HuH-7.5 (cell line): ENCODE results near the gene WDR64.
A peak's percentile ranks its signal among the peaks of the same experiment; 100 is the strongest.

Experiments
- DNase-seq: peaks from one replicate; pipeline ENCODE4 v3.0.0; 2011; ENCODE audit warnings: low spot score

Gene WDR64

GRCh38 chr1:241631674-241632073, 20.4 kb upstream of the WDR64 start:
- DNase-seq = no peak

- no peak for DNase-seq
Observed at GRCh38 chr1:241632987-241633386, 19.1 kb upstream of the WDR64 start.

DNA sequence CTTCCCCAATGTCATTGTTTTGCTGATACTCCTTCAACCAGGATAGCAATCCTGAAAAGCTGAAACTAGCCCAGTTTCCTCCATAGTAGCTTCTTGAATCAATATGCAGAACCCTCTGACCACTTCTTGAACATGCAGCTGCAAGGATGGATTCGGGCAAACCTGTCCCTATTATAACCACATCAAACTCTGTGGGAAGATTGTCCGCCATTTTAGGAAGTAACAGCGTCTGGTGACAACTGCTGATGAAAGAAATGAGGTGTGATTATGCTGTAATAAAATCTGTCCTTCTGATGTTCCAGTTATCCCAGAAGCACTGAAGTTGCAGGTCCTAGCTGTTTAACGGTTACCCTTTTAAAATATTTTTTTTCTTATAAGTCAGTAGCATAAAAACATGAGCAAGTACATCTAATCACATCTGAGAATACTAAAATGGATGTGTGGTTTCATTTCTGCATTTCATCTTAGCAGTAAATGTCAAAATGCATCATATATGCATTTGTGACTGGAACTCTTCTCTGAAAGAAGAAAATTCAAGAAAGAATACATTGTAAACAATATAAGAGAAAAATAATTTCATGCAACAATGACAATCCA, 16.4 kb upstream of the WDR64 start:
- no peak for DNase-seq

- no peak for DNase-seq
Observed at GRCh38 chr1:241636291-241636690, 15.8 kb upstream of the WDR64 start.

DNA sequence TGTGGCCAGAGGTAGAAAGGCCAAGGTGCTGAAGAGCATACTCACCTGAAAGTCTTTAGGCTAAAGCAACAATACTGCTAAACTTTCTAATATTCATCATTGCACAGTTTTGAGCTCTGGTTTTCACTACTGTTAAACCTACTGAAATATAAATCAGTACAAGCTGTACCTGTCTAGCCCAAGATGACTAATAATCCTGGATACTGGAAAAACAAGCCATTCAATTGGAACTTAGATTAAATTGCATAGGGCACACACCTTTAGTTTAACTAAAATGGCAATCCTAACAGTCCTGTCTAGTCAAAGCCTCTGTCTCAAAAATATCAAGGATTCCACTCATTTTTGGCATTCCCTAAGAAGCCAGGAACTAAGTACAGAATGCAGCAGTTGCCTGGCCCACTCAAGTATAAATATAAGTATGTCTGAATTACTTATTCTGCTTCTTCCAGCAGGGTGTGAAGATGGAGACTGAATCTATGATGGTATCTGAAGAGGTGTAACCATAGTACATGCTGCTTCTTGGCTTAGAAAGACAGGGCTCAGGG, 15.0 kb upstream of the WDR64 start:
- no peak for DNase-seq

- no peak for DNase-seq
Observed at GRCh38 chr1:241637604-241638003, 14.5 kb upstream of the WDR64 start.

GRCh38 chr1:241638099-241638682, 13.9 kb upstream of the WDR64 start:
- no peak for DNase-seq

- no peak for DNase-seq
Observed at GRCh38 chr1:241638909-241639622, 13.0 kb upstream of the WDR64 start.

DNA sequence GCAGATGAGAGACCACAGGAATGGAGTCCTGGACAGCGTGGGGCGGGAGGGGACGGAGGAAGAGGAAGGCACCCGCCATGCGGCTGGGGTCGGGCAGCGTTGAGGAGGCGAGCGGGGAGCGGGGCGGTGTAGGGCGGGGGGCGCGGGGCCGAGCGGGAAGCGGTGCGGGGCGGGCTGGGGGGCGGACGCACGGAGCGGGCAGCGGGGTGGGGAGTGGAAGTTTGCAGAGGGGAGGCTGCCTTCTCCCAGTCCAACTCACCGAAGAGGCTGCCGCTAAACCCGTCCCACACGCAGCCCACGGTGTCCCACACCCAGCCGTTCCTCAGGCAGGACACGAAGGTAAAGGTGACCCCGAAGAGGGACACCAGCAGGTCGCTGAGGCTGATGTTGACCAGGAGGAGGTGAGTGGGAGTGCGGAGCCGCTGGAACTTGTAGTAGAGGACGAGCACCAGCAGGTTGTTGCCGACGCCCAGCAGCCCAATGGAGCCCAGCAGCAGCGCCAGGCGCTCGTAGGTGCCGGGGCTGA, 12.4 kb upstream of the WDR64 start:
- DNase-seq = peak; percentile 47

- DNase-seq = peak; percentile 78
Observed at GRCh38 chr1:241640149-241640866, 11.8 kb upstream of the WDR64 start, which contains the start of the genes CHML and OPN3. Gene CHML, minus strand, starts transcription at chr1:241640369. Its CDS starts 4,603 bp downstream, at chr1:241635766. Gene OPN3, minus strand, starts transcription at chr1:241640369. Its CDS starts 115 bp downstream, at chr1:241640254.

- DNase-seq = peak; percentile 44
Observed at GRCh38 chr1:241640867-241641622, 11.0 kb upstream of the WDR64 start.

- peak; percentile 45 for DNase-seq
Observed at GRCh38 chr1:241641773-241642592, 10.1 kb upstream of the WDR64 start.

GRCh38 chr1:241642593-241642944, 9.5 kb upstream of the WDR64 start:
- DNase-seq = no peak

DNA sequence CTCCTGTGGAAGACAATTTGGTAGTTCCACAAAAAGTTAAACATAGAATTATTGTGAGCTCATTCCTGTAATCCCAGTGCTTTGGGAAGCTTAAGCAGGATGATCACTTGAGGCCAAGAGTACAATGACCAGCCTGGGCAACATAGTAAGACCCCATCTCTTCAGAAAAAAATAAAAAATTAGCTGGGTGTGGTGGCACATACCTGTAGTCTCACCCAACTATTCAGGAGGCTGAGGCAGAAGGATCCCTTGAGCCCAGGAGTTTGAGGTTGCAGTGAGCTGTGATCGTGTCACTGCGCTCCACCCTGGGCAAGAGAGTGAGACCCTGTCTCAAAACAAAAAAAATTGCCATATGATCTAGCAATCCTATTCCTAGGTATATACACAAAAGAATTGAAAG, 7.8 kb upstream of the WDR64 start:
- DNase-seq = no peak

DNA sequence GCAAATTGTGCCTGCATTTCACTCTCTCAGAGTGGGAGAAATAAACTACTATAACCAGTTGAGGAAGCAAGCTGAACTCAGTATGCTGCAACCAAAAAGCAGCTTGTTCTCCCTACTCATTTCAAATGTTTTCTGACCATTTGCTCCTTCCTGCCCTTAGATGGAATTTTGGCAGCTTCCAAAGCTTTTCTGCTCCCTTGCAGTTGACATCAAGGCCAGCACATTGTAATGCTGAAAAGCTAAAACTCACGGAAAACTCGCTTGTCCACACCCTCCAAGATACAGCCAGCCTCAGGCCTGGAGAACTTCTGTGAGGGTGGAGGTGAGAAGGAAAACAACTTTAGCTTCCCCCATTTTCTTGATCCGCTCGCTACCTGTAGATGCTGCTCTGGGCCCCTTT, 6.9 kb upstream of the WDR64 start:
- DNase-seq = no peak

DNA sequence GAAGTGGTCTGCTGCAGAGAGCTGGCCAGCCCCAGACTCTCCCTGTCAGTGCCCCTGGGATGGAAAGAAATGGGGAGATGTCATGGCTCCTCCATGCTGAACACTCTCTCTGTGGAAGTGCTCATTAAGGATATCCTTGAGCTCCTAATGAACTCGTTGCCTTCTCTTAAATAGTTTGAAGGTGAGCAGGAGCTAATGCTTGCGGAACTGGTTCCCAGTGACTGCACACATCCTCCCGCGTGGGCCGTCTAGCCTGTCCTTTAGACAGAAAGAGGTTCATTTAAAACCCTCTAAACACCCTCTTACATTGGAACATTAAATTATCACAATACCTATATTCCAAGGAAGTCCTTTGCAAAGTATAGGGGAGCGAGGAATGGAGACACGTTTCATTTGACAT, 5.9 kb upstream of the WDR64 start:
- no peak for DNase-seq

- DNase-seq = no peak
Observed at GRCh38 chr1:241647658-241648057, 4.4 kb upstream of the WDR64 start.

- no peak for DNase-seq
Observed at GRCh38 chr1:241648159-241648558, 3.9 kb upstream of the WDR64 start.

GRCh38 chr1:241654019-241654418, 1.9 kb downstream of the WDR64 start:
- DNase-seq = no peak

DNA sequence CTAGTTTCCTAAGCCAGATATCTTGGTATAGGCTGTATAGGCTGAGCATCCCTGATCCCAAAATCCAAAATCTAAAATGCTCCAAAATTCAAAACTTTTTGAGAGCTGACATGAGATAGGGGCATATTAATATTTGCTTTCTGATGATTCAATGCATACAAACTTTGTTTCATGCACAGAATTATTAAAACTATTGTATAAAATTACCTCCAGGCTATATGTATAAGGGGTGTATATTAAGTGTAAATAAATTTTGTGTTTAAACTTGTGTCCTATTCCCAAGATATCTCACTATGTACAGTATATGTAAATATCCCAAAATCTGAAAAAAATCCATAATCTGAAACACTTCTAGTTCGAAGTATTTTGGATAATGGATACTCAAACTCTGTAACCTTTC, 2.6 kb downstream of the WDR64 start:
- DNase-seq = no peak
